Measurements from ENCODE around the gene SV2B. TPM values are rescaled to one million over a fixed set of nuclear protein-coding genes. Genes with fewer than 3 reads are reported as not detected.

Gene SV2B
- total RNA-seq, 2 donors from 2014 or later, result 0.17 to 1.1 TPM

DNA sequence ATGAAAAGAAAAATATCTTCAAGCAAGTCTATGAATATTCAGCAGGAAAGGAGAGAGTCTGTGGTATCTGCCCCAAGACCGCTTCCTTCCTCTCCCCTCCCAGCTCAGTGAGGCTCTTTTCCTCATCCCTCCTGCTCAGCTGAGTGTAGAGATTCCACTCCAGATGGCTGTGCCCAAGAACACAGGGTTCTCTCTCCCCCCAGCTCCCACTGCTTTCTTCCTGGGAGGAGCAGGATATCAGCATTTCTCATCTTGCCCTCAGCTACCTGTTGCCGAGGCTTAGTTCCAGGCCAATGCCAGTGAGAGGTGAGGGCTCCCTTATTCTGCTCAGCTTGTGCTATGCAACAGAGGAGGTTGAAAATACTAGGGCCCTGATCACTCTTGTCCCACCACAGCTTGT, 211.9 kb downstream of the SV2B start:
- H3K4me3 ChIP-seq, result no peak overlapping the region
- no peak overlapping the region for H3K9ac ChIP-seq (ENCODE audit: low read depth in 2 of 2, low read length in 2 of 2)
- H3K27me3 ChIP-seq, result no peaks in the 10 kb centered on the region
- H3K9me3 ChIP-seq, result no peaks in the 10 kb centered on the region
- no peaks in the 10 kb centered on the region for H3K4me1 ChIP-seq
- intact Hi-C loops (cut with DNase I), result no loop called here
- H3K27ac ChIP-seq, result no peak overlapping the region
- TF ChIP-seq, protein P1, sequence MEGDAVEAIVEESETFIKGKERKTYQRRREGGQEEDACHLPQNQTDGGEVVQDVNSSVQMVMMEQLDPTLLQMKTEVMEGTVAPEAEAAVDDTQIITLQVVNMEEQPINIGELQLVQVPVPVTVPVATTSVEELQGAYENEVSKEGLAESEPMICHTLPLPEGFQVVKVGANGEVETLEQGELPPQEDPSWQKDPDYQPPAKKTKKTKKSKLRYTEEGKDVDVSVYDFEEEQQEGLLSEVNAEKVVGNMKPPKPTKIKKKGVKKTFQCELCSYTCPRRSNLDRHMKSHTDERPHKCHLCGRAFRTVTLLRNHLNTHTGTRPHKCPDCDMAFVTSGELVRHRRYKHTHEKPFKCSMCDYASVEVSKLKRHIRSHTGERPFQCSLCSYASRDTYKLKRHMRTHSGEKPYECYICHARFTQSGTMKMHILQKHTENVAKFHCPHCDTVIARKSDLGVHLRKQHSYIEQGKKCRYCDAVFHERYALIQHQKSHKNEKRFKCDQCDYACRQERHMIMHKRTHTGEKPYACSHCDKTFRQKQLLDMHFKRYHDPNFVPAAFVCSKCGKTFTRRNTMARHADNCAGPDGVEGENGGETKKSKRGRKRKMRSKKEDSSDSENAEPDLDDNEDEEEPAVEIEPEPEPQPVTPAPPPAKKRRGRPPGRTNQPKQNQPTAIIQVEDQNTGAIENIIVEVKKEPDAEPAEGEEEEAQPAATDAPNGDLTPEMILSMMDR (IDR thresholded peaks at IDR 0.05), result no peak
- DNase-seq, result no peak
- no peaks in the 10 kb centered on the region for H3K36me3 ChIP-seq

DNA sequence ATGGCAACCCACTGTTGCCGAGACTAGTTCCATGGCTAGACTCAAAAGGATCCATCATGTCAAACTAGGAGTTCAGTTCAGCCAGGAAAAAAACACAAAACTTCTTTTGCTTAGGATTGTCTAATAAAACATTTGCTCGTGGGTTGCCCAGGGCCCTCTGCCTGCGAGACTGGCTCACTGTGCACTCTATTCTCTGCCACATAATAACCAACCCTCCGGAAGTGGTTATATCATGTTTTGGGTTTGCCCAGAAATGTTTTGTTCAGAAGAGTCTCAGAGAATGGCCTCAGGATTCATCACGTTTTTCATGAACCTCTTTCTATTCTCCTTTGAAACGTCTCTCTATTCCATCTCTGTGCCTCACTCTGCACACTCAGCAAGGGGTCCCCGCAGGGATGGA, 216.1 kb downstream of the SV2B start:
- TF ChIP-seq, protein P1 (IDR thresholded peaks at IDR 0.05), result no peak
- no peak for DNase-seq
- H3K4me3 ChIP-seq, result no peak overlapping the region
- H3K9me3 ChIP-seq, result no peaks in the 10 kb centered on the region
- H3K9ac ChIP-seq (ENCODE audit: low read depth in 2 of 2, low read length in 2 of 2), result no peak overlapping the region
- intact Hi-C loops (cut with DNase I), result no loop called here
- H3K27ac ChIP-seq, result no peak overlapping the region
- no peaks in the 10 kb centered on the region for H3K27me3 ChIP-seq
- no peaks in the 10 kb centered on the region for H3K4me1 ChIP-seq
- H3K36me3 ChIP-seq, result no peaks in the 10 kb centered on the region

DNA sequence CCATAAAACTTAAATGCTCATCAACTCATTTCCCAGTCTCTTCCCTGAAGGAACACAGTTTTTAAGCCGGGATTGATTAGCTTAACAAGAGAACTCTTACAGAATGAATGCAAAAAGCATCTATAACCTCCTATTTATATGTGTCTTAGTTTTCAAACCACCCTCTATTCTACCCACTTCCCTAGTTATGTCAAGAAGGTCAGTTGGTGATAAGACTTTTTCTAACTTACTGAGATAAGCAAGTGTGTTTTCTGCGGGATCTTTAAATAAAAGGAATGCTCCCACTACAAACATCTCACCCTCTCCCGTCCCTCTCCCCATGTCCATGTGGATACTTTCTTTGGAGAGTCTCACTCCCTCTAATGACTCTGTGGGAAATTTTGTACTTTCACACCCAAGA, 218.5 kb downstream of the SV2B start:
- DNase-seq, result no peak
- Histone ChIP-seq H3K9me3 (no peaks in the 10 kb centered on the region), H3K9ac (ENCODE audit: low read depth in 2 of 2, low read length in 2 of 2) (no peak overlapping the region), H3K4me3 (no peak overlapping the region), H3K27ac (no peak overlapping the region), H3K27me3 (no peaks in the 10 kb centered on the region), H3K36me3 (no peaks in the 10 kb centered on the region), H3K4me1 (no peaks in the 10 kb centered on the region)
- intact Hi-C loops (cut with DNase I), result no loop called here
- TF ChIP-seq, protein P1 (IDR thresholded peaks at IDR 0.05), result no peak

DNA sequence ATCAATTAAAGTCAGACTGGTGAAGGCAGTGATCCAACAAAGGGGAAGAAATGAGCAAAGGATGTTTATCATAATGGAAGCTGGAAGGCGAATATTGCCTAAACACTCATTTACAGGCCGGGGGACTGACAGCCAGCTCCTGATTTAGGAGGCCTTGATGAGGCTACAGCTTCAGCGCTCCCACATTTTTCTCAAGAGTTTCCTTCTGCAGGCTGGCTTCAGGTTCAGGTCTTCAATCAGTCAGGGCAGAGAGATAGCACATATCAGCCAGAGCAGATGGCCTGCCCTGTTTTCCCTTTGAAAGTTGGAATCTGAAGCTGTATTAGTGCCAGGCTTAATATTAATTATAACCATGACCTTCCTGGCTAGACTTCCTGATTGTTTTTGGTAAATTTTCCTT, 218.9 kb downstream of the SV2B start:
- H3K9ac ChIP-seq (ENCODE audit: low read depth in 2 of 2, low read length in 2 of 2), result no peak overlapping the region
- H3K27ac ChIP-seq, result no peak overlapping the region
- no peak for DNase-seq
- H3K9me3 ChIP-seq, result no peaks in the 10 kb centered on the region
- H3K4me3 ChIP-seq, result no peak overlapping the region
- TF ChIP-seq, protein P1 (IDR thresholded peaks at IDR 0.05), result no peak
- H3K4me1 ChIP-seq, result no peaks in the 10 kb centered on the region
- intact Hi-C loops (cut with DNase I), result no loop called here
- H3K27me3 ChIP-seq, result no peaks in the 10 kb centered on the region
- no peaks in the 10 kb centered on the region for H3K36me3 ChIP-seq

DNA sequence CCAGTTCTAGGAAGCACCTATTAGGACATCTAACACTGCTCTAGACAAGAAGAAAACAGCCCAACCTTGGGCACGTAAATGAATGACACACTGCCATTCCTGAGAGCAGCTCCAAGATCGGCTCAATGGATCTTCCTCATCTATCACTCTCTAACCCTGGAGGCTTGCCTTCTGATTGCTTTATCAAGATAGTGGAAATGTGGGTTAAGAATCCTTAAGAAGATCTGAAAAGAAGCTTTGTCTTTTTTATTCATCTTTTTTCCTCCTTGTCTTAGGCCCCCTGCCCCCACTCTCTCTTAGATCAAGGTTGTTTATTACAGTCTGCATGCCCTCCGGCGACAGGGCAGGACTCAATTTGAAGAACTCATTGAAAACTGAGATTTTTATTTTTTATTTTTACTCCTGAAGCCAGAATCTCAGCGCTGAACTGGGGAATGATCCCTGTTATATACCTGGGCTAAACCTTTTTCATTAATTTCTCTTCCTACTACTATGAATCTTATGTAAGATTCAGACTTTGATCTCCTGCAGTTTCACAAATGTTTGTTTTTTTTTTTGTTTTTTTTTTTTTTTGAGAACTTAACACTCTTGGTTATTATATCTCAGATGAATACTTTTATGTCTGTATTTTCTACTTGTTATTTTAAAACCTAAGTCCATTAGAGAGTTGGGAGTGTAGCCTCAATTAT, 219.5 kb downstream of the SV2B start:
- H3K27me3 ChIP-seq, result no peaks in the 10 kb centered on the region
- no peaks in the 10 kb centered on the region for H3K36me3 ChIP-seq
- H3K9me3 ChIP-seq, result no peaks in the 10 kb centered on the region
- intact Hi-C loops (cut with DNase I), result no loop called here
- H3K27ac ChIP-seq, result no peak overlapping the region
- no peaks in the 10 kb centered on the region for H3K4me1 ChIP-seq
- no peak overlapping the region for H3K9ac ChIP-seq (ENCODE audit: low read depth in 2 of 2, low read length in 2 of 2)
- H3K4me3 ChIP-seq, result no peak overlapping the region
- TF ChIP-seq, protein P1 (IDR thresholded peaks at IDR 0.05), result no peak
- no peak for DNase-seq
